ENCODE data around the gene PRKAB2. TPM values are rescaled to one million over a fixed set of nuclear protein-coding genes. Genes with fewer than 3 reads are reported as not detected.

Gene PRKAB2, protein sequence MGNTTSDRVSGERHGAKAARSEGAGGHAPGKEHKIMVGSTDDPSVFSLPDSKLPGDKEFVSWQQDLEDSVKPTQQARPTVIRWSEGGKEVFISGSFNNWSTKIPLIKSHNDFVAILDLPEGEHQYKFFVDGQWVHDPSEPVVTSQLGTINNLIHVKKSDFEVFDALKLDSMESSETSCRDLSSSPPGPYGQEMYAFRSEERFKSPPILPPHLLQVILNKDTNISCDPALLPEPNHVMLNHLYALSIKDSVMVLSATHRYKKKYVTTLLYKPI
- total RNA-seq = 17.1 and 22.7 TPM in 2 replicates

- peak; percentile 80 for DNase-seq (ENCODE audit: low read depth)
- Histone ChIP-seq H3K4me3 (ENCODE audit: low read depth, low read length) (peak within 1 kb of the TSS; percentile 99), H3K27me3 (ENCODE audit: control insufficient read depth, insufficient read depth, low read length) (no peaks in the 10 kb centered on the region), H3K36me3 (ENCODE audit: control insufficient read depth, insufficient read depth, low read length) (no peaks in the 10 kb centered on the region)
- TF ChIP-seq, protein P1, sequence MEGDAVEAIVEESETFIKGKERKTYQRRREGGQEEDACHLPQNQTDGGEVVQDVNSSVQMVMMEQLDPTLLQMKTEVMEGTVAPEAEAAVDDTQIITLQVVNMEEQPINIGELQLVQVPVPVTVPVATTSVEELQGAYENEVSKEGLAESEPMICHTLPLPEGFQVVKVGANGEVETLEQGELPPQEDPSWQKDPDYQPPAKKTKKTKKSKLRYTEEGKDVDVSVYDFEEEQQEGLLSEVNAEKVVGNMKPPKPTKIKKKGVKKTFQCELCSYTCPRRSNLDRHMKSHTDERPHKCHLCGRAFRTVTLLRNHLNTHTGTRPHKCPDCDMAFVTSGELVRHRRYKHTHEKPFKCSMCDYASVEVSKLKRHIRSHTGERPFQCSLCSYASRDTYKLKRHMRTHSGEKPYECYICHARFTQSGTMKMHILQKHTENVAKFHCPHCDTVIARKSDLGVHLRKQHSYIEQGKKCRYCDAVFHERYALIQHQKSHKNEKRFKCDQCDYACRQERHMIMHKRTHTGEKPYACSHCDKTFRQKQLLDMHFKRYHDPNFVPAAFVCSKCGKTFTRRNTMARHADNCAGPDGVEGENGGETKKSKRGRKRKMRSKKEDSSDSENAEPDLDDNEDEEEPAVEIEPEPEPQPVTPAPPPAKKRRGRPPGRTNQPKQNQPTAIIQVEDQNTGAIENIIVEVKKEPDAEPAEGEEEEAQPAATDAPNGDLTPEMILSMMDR (IDR thresholded peaks at IDR 0.05; ENCODE audit: insufficient read depth, low read length, poor library complexity, severe bottlenecking) = peak; percentile 62
Observed at GRCh38 chr1:147172168-147173016, at the start of gene PRKAB2. Gene PRKAB2 (minus strand): TSS chr1:147172470. CDS start chr1:147172144, 326 bp downstream.

- TF ChIP-seq, protein P1 (IDR thresholded peaks at IDR 0.05; ENCODE audit: insufficient read depth, low read length, poor library complexity, severe bottlenecking) = no peak
- DNase-seq (ENCODE audit: low read depth) = no peak
- Histone ChIP-seq H3K27me3 (ENCODE audit: control insufficient read depth, insufficient read depth, low read length) (no peaks in the 10 kb centered on the region), H3K36me3 (ENCODE audit: control insufficient read depth, insufficient read depth, low read length) (no peaks in the 10 kb centered on the region), H3K4me3 (ENCODE audit: low read depth, low read length) (no peak overlapping the region)
Observed at GRCh38 chr1:147218606-147219005, 46.3 kb upstream of the PRKAB2 start.

- no peak overlapping the region for H3K4me3 ChIP-seq (ENCODE audit: low read depth, low read length)
- H3K36me3 ChIP-seq (ENCODE audit: control insufficient read depth, insufficient read depth, low read length) = no peaks in the 10 kb centered on the region
- TF ChIP-seq, protein P1 (IDR thresholded peaks at IDR 0.05; ENCODE audit: insufficient read depth, low read length, poor library complexity, severe bottlenecking) = no peak
- H3K27me3 ChIP-seq (ENCODE audit: control insufficient read depth, insufficient read depth, low read length) = no peaks in the 10 kb centered on the region
- DNase-seq (ENCODE audit: low read depth) = no peak
Observed at GRCh38 chr1:147217141-147217540, 44.9 kb upstream of the PRKAB2 start.

GRCh38 chr1:147216124-147216523 is 43.9 kb upstream of the PRKAB2 start:
- Histone ChIP-seq H3K27me3 (ENCODE audit: control insufficient read depth, insufficient read depth, low read length) (no peaks in the 10 kb centered on the region), H3K4me3 (ENCODE audit: low read depth, low read length) (no peak overlapping the region), H3K36me3 (ENCODE audit: control insufficient read depth, insufficient read depth, low read length) (no peaks in the 10 kb centered on the region)
- no peak for DNase-seq (ENCODE audit: low read depth)
- TF ChIP-seq, protein P1 (IDR thresholded peaks at IDR 0.05; ENCODE audit: insufficient read depth, low read length, poor library complexity, severe bottlenecking) = no peak

DNA sequence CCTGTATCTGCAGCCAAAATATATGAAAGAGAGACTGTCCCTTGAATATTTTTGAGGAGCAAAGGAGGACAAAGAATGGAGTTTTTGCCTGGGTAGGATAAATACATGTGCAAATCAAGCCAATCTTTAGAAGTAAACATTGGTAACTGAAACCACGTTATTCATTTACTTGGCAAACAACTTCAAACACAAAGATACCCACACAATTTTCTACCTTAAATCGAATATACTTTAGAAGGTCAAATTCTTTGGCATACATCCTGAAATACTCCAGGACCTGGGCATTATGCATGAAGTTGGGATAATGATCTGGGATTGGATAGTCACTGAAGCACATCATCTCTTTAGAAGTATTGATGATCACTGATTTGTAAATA is 43.3 kb upstream of the PRKAB2 start:
- DNase-seq (ENCODE audit: low read depth) = no peak
- TF ChIP-seq, protein P1 (IDR thresholded peaks at IDR 0.05; ENCODE audit: insufficient read depth, low read length, poor library complexity, severe bottlenecking) = no peak
- H3K27me3 ChIP-seq (ENCODE audit: control insufficient read depth, insufficient read depth, low read length) = no peaks in the 10 kb centered on the region
- H3K4me3 ChIP-seq (ENCODE audit: low read depth, low read length) = no peak overlapping the region
- H3K36me3 ChIP-seq (ENCODE audit: control insufficient read depth, insufficient read depth, low read length) = no peaks in the 10 kb centered on the region

Data from kidney epithelial cell (primary cell).